A549 (cell line): ENCODE measurements around the gene ATP5IF1.

Source experiments
- EP300 ChIP-seq, 2 experiments: fragments of >200 bp; sonication (Bioruptor Twin); formaldehyde crosslinking; IDR thresholded peaks; 2 replicates in 1 of 2; 3 replicates in 1 of 2; pipeline ENCODE4 v1.6.1; 2016 to 2017
- FOSB ChIP-seq: fragments of 250-450 bp; sonication (Bioruptor Pico); IDR thresholded peaks from 2 replicates; pipeline ENCODE4 v1.5.0; 2020; ENCODE audit warnings: mild to moderate bottlenecking, moderate library complexity
- HOXA7 ChIP-seq: fragments of 250-450 bp; sonication (Bioruptor Pico); IDR thresholded peaks from 2 replicates; pipeline ENCODE4 v1.5.0; 2020; ENCODE audit warnings: mild to moderate bottlenecking, moderate library complexity
- HOXB5 ChIP-seq: fragments of 250-450 bp; sonication (Bioruptor Pico); IDR thresholded peaks from 2 replicates; pipeline ENCODE4 v1.5.0; 2020; ENCODE audit warnings: mild to moderate bottlenecking, moderate library complexity
- JUN ChIP-seq, 2 experiments: fragments of >200 bp; sonication (Bioruptor Twin); formaldehyde crosslinking; IDR thresholded peaks; 2 replicates in 1 of 2; 3 replicates in 1 of 2; pipeline ENCODE4 v1.6.1; 2016 to 2017
- POLR2A ChIP-seq: IDR thresholded peaks from 2 replicates; pipeline ENCODE4 v1.6.1; 2012; ENCODE audit warnings: mild to moderate bottlenecking, low read length
- POLR2AphosphoS2 ChIP-seq: conservative IDR thresholded peaks from 2 replicates; pipeline ENCODE4 v1.6.1; 2012; ENCODE audit warnings: low read length, improper control_type of control experiment, inconsistent platforms
- RAD21 ChIP-seq, 2 experiments: fragments of >200 bp in 1 of 2; sonication (Bioruptor Twin) in 1 of 2; formaldehyde crosslinking in 1 of 2; IDR thresholded peaks in 1 of 2; conservative IDR thresholded peaks in 1 of 2; 2 replicates in 1 of 2; 3 replicates in 1 of 2; pipeline ENCODE4 v1.6.1; 2012 to 2018; ENCODE audit warnings: inconsistent platforms in 1 of 2
- RNF2 ChIP-seq: fragments of 200-600 bp; sonication (generic); IDR thresholded peaks from 2 replicates; pipeline ENCODE4 v1.6.1; 2016; ENCODE audit warnings: low read depth, mild to moderate bottlenecking, antibody characterized with exemption, moderate library complexity, borderline replicate concordance
- USF2 ChIP-seq: fragments of 450-650 bp; IDR thresholded peaks from 2 replicates; pipeline ENCODE4 v1.6.1; 2014; ENCODE audit warnings: antibody characterized with exemption
- ZSCAN20 ChIP-seq: fragments of 250-450 bp; sonication (Bioruptor Pico); IDR thresholded peaks from 2 replicates; pipeline ENCODE4 v1.8.0; 2022; ENCODE audit warnings: mild to moderate bottlenecking, moderate library complexity
- TF ChIP-seq, protein P1 (sequence below): fragments of >200 bp; sonication (Bioruptor Twin); formaldehyde crosslinking; IDR thresholded peaks from 3 replicates; pipeline ENCODE4 v1.5.1; 2016

- TF ChIP-seq JUN (IDR thresholded peaks at IDR 0.05) (no peak), POLR2A (no peak), FOSB (CRISPR knock-in tag) (no peak), EP300 (IDR thresholded peaks at IDR 0.05) (no peak), RAD21 (conservative IDR thresholded peaks at IDR 0.05 in 1 of 2, IDR thresholded peaks at IDR 0.05 in 1 of 2) (no peak), HOXA7 (no peak), USF2 (no peak), POLR2AphosphoS2 (no peak), HOXB5 (CRISPR knock-in tag) (no peak), RNF2 (no peak), ZSCAN20 (CRISPR knock-in tag) (no peak)
- TF ChIP-seq, protein P1, sequence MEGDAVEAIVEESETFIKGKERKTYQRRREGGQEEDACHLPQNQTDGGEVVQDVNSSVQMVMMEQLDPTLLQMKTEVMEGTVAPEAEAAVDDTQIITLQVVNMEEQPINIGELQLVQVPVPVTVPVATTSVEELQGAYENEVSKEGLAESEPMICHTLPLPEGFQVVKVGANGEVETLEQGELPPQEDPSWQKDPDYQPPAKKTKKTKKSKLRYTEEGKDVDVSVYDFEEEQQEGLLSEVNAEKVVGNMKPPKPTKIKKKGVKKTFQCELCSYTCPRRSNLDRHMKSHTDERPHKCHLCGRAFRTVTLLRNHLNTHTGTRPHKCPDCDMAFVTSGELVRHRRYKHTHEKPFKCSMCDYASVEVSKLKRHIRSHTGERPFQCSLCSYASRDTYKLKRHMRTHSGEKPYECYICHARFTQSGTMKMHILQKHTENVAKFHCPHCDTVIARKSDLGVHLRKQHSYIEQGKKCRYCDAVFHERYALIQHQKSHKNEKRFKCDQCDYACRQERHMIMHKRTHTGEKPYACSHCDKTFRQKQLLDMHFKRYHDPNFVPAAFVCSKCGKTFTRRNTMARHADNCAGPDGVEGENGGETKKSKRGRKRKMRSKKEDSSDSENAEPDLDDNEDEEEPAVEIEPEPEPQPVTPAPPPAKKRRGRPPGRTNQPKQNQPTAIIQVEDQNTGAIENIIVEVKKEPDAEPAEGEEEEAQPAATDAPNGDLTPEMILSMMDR = no peak
These were observed 3.1 kb downstream of the ATP5IF1 start for GRCh38 chr1:28239004-28239403.
